ENCODE data around the gene PNPLA3.
A peak's percentile ranks its signal among the peaks of the same experiment; 100 is the strongest.
"Not testable (repeated sequence)": the region's sequence is repeated elsewhere in the genome, so short reads cannot be mapped to it uniquely, and the experiment has no call there.

PNPLA3 gene

DNA sequence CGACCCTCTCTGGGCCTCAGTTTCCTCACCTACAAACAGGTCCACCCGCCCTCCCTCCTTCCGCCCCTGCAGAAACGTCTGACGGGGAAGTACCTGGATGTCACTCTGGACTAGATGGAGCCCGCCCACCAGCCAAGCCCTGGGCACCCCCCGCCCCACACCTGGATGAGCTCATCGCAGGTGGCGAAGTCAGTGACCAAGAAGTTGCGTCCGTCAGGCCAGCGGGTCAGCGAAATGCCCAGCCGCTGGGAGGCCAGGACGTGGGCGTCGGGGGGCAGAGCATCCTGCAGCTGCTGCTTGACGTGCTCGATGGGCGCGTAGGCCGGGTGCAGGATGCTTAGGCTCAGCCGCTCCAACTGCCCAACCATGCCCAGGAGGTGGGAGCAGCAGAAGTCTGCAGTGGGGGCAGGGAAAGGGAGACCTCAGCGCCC lies 32.7 kb upstream of the PNPLA3 start:
- Histone ChIP-seq H3K27ac (ENCODE audit: low read length) (no peak overlapping the region), H3K27me3 (ENCODE audit: control insufficient read depth in 1 of 2, insufficient read depth in 2 of 2, low read length in 2 of 2) (peaks cover 46 to 53% of the 10 kb centered on the region in 2 donors), H3K9me3 (ENCODE audit: control insufficient read depth in 2 of 2, low read length in 2 of 2) (no peaks in the 10 kb centered on the region), H3K36me3 (ENCODE audit: control insufficient read depth in 2 of 2, insufficient read depth in 2 of 2, low read length in 2 of 2) (no peaks in the 10 kb centered on the region), H3K9ac (ENCODE audit: low read length in 2 of 2) (no peak overlapping the region), H3K4me3 (ENCODE audit: low read length in 2 of 2) (peak overlapping the region in 1 of 2 donors; percentile 29), H3K4me1 (ENCODE audit: control insufficient read depth, insufficient read depth, low read length) (peaks cover 9% of the 10 kb centered on the region)

DNA sequence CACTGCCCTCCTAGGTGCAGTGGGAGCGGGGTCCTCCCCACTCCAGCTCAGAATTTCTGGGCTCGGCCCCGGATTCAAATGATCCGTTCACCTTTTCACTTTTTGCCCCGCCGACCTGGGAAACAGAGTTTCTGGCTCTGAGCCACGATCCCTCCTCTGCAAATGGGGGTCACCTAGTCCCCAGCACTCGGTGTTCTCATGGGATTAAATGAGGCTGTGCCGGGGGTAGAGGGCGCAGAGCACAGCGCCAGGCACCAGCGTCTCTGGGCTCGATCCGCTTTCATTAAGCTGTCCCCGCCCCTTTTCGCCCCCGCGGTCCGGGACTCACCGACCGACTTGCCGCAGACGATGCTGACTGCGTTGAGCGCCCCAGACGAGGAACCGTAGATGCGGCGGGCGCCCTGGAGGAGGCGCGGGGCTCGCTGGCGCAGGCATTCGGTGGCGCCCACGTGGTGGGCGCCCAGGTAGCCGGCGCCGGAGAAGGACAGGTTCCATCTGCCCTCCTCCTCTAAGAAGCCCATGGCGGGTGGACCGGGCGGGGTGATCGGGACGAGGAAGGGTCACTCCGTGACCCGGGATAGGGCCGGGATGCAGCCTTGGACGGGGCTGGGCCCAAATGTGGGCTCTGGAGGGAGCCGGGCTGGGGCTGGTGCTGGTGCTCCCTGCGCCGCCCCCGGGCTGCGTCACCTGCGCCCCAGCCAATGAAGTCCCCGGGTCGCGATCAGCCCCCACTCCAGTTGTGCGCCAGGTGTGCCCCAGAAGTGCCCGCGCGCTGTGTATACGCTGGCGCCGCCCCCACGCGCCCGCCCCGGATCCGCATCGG lies 32.0 kb upstream of the PNPLA3 start, which contains the start of gene PNPLA5:
Gene PNPLA5 (minus strand): TSS at position 654 of the 823 bp plus-strand sequence. CDS start 133 bp downstream, at position 521.
- Histone ChIP-seq H3K27ac (ENCODE audit: low read length) (no peak within 1 kb of the TSS), H3K9ac (ENCODE audit: low read length in 2 of 2) (no peak within 1 kb of the TSS), H3K4me1 (ENCODE audit: control insufficient read depth, insufficient read depth, low read length) (peaks cover 9% of the 10 kb centered on the region), H3K9me3 (ENCODE audit: control insufficient read depth in 2 of 2, low read length in 2 of 2) (no peaks in the 10 kb centered on the region), H3K27me3 (ENCODE audit: control insufficient read depth in 1 of 2, insufficient read depth in 2 of 2, low read length in 2 of 2) (peaks cover 46 to 52% of the 10 kb centered on the region in 2 donors), H3K4me3 (ENCODE audit: low read length in 2 of 2) (peak within 1 kb of the TSS in 1 of 2 donors; percentile 29), H3K36me3 (ENCODE audit: control insufficient read depth in 2 of 2, insufficient read depth in 2 of 2, low read length in 2 of 2) (no peaks in the 10 kb centered on the region)

DNA sequence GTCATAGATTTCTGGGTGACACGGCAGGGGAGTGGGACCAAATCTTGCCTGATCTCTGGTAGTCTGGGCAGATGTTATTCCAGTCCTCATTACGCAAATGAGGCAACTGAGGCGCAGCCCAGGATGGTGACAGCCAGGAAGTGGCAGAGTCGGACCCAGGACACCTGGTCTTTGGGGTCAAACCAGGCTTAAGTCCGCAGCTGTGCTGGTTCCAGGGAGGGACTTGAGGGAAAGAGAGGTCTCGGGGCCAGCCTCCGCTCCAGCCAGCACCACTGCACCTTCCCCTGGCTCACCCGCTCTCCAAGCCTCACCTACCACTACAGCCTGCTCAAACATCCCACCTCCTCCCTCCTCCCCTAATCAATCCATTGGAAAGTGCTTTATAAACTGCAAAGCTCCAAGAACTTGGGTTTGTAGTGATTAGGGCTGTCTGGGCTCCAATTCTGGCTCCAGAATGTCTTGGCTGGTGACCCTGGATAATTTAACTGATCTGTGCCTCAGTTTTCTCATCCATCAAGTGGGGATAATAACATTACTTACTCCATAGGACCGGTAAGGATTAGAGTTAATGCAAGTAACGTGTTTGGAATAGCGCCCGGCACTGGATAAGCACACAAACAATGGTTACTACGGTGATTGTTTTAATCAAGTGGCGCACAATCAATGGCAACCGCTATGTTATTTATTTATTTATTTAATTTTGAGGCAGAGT lies 31.3 kb upstream of the PNPLA3 start:
- H3K4me3 ChIP-seq (ENCODE audit: low read length in 2 of 2), result no peak overlapping the region
- peaks cover 46 to 48% of the 10 kb centered on the region in 2 donors for H3K27me3 ChIP-seq (ENCODE audit: control insufficient read depth in 1 of 2, insufficient read depth in 2 of 2, low read length in 2 of 2)
- H3K9ac ChIP-seq (ENCODE audit: low read length in 2 of 2), result no peak overlapping the region
- H3K27ac ChIP-seq (ENCODE audit: low read length), result no peak overlapping the region
- peaks cover 9% of the 10 kb centered on the region for H3K4me1 ChIP-seq (ENCODE audit: control insufficient read depth, insufficient read depth, low read length)
- no peaks in the 10 kb centered on the region for H3K36me3 ChIP-seq (ENCODE audit: control insufficient read depth in 2 of 2, insufficient read depth in 2 of 2, low read length in 2 of 2)
- no peaks in the 10 kb centered on the region for H3K9me3 ChIP-seq (ENCODE audit: control insufficient read depth in 2 of 2, low read length in 2 of 2)

DNA sequence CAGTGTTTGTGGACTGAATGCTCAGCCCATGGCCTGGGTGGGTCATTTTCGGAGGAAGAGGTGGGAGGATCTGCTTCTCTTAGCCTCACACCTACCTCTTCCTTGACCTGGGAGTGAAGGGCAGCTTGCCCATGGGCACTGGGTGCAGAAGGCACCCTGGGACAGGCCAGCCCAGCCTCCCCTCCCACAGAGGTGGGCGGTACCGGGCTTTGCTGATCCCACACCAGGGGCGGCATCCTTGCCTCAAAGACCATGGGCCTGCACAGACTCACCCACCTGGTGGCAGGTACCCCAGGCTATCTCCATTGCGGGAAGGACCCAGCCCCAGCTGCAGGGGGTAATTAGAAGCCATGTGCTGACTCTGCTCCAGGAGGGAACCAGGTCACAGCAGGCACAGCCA lies 30.3 kb upstream of the PNPLA3 start:
- Histone ChIP-seq H3K4me3 (ENCODE audit: low read length in 2 of 2) (no peak overlapping the region), H3K36me3 (ENCODE audit: control insufficient read depth in 2 of 2, insufficient read depth in 2 of 2, low read length in 2 of 2) (no peaks in the 10 kb centered on the region), H3K9ac (ENCODE audit: low read length in 2 of 2) (no peak overlapping the region), H3K9me3 (ENCODE audit: control insufficient read depth in 2 of 2, low read length in 2 of 2) (no peaks in the 10 kb centered on the region), H3K27ac (ENCODE audit: low read length) (no peak overlapping the region), H3K4me1 (ENCODE audit: control insufficient read depth, insufficient read depth, low read length) (peaks cover 9% of the 10 kb centered on the region), H3K27me3 (ENCODE audit: control insufficient read depth in 1 of 2, insufficient read depth in 2 of 2, low read length in 2 of 2) (peaks cover 43 to 46% of the 10 kb centered on the region in 2 donors)

DNA sequence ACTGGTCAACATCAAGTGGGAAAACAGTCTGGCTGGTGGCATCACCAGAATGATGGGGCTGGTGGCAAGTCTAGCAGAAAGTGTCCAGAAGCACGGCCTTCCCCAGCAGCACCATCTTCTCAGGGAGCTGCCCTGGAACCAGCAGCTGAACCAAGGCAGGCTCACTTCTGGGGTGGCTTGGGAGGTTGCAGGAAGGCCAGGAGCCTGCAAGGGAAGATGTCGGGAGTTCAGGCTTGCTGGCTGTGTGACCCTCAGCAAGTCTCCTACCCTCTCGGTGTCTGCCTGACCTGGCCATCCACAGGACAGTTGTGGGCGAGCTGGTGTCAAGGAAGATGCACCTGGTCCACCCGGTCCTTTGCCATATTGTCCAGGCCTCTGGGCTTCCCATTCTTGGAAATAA lies 29.5 kb upstream of the PNPLA3 start:
- peaks cover 38 to 40% of the 10 kb centered on the region in 2 donors for H3K27me3 ChIP-seq (ENCODE audit: control insufficient read depth in 1 of 2, insufficient read depth in 2 of 2, low read length in 2 of 2)
- no peak overlapping the region for H3K27ac ChIP-seq (ENCODE audit: low read length)
- H3K4me3 ChIP-seq (ENCODE audit: low read length in 2 of 2), result no peak overlapping the region
- no peaks in the 10 kb centered on the region for H3K36me3 ChIP-seq (ENCODE audit: control insufficient read depth in 2 of 2, insufficient read depth in 2 of 2, low read length in 2 of 2)
- H3K9me3 ChIP-seq (ENCODE audit: control insufficient read depth in 2 of 2, low read length in 2 of 2), result no peaks in the 10 kb centered on the region
- H3K4me1 ChIP-seq (ENCODE audit: control insufficient read depth, insufficient read depth, low read length), result peaks cover 9% of the 10 kb centered on the region
- H3K9ac ChIP-seq (ENCODE audit: low read length in 2 of 2), result no peak overlapping the region

DNA sequence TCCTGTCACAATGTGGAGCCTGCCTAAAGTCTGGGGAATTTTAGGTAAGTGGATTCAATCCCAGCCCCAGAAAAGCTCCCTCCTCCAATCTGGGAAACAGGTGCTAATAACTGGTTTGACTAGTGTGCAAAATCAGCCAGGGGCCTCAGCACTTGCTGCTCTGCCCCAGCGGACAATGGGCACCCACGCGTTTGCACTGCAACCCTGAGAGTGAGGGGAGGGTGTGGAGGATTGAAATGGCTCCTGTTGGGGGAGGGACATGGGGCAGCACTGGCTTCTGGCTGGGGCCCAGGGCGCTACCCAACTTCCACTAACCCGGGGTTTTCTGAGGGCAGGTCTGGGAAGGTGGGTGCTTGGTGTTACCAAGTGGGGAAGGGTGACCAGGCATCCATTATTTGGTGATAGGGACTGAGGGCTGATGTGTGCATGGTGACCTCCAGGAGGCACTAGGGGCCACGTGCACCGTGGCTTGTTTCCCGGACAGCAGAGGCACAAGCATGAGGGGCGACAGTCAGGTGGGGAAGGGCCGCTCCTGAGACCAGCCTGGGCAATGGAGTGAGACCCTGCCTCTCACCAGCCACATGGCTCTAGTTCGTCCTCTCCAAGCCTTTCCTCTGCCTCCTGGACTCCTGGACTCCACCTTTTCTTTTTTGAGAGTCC lies 27.5 kb upstream of the PNPLA3 start:
- Histone ChIP-seq H3K4me3 (ENCODE audit: low read length in 2 of 2) (no peak overlapping the region), H3K9me3 (ENCODE audit: control insufficient read depth in 2 of 2, low read length in 2 of 2) (no peaks in the 10 kb centered on the region), H3K36me3 (ENCODE audit: control insufficient read depth in 2 of 2, insufficient read depth in 2 of 2, low read length in 2 of 2) (no peaks in the 10 kb centered on the region), H3K27me3 (ENCODE audit: control insufficient read depth in 1 of 2, insufficient read depth in 2 of 2, low read length in 2 of 2) (peaks cover 18 to 21% of the 10 kb centered on the region in 2 donors), H3K4me1 (ENCODE audit: control insufficient read depth, insufficient read depth, low read length) (peaks cover 9% of the 10 kb centered on the region), H3K9ac (ENCODE audit: low read length in 2 of 2) (no peak overlapping the region), H3K27ac (ENCODE audit: low read length) (no peak overlapping the region)

DNA sequence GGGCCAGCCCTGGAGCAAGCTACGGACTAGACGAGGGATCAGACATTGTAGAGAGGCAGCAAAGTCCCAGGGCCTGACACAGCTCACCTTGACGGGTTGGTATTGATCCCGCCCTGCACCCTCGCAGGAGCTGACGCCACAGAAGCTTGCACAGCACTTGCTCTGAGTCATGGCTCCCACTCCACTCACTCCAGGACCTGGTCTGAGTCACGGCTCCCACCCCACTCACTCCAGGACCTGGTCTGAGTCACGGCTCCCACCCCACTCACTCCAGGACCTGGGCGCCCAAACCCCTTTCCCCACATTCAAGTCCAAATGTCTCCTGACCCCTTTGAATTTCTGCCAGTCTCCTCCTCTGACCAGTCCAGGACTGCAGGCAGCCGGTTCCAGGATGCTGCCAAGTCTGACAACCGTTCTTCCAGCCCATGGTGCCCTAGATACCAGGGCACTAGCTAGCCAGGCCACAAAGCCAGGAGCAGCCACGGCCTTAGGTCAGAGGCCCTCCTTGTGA lies 25.8 kb upstream of the PNPLA3 start:
- Histone ChIP-seq H3K27ac (ENCODE audit: low read length) (no peak overlapping the region), H3K4me3 (ENCODE audit: low read length in 2 of 2) (no peak overlapping the region), H3K27me3 (ENCODE audit: control insufficient read depth in 1 of 2, insufficient read depth in 2 of 2, low read length in 2 of 2) (peaks cover 5 to 6% of the 10 kb centered on the region in 2 donors), H3K9me3 (ENCODE audit: control insufficient read depth in 2 of 2, low read length in 2 of 2) (no peaks in the 10 kb centered on the region), H3K36me3 (ENCODE audit: control insufficient read depth in 2 of 2, insufficient read depth in 2 of 2, low read length in 2 of 2) (no peaks in the 10 kb centered on the region), H3K4me1 (ENCODE audit: control insufficient read depth, insufficient read depth, low read length) (no peaks in the 10 kb centered on the region), H3K9ac (ENCODE audit: low read length in 2 of 2) (no peak overlapping the region)

DNA sequence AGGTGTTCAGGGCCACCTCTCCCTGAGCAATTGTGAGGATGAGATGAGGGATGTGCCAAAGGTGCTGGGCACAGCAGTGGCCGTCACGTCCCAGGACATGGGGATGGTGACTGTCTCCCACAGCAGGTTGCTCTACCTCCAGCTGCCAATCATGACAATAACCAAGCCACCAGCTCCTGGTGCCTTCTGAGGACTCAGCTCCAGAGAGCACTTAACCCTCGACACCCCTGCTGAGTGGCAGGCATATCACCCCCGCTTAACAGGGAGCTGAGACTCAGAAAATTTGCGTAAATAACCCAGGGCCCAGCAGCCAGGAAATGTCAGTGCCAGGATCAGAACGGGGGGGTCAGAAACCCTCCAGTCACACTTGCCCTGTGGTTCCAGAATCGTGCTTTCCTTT lies 23.4 kb upstream of the PNPLA3 start:
- Histone ChIP-seq H3K4me1 (ENCODE audit: control insufficient read depth, insufficient read depth, low read length) (no peaks in the 10 kb centered on the region), H3K27me3 (ENCODE audit: control insufficient read depth in 1 of 2, insufficient read depth in 2 of 2, low read length in 2 of 2) (peaks cover 4 to 5% of the 10 kb centered on the region in 2 donors), H3K27ac (ENCODE audit: low read length) (no peak overlapping the region), H3K36me3 (ENCODE audit: control insufficient read depth in 2 of 2, insufficient read depth in 2 of 2, low read length in 2 of 2) (no peaks in the 10 kb centered on the region), H3K4me3 (ENCODE audit: low read length in 2 of 2) (no peak overlapping the region), H3K9me3 (ENCODE audit: control insufficient read depth in 2 of 2, low read length in 2 of 2) (no peaks in the 10 kb centered on the region), H3K9ac (ENCODE audit: low read length in 2 of 2) (no peak overlapping the region)

DNA sequence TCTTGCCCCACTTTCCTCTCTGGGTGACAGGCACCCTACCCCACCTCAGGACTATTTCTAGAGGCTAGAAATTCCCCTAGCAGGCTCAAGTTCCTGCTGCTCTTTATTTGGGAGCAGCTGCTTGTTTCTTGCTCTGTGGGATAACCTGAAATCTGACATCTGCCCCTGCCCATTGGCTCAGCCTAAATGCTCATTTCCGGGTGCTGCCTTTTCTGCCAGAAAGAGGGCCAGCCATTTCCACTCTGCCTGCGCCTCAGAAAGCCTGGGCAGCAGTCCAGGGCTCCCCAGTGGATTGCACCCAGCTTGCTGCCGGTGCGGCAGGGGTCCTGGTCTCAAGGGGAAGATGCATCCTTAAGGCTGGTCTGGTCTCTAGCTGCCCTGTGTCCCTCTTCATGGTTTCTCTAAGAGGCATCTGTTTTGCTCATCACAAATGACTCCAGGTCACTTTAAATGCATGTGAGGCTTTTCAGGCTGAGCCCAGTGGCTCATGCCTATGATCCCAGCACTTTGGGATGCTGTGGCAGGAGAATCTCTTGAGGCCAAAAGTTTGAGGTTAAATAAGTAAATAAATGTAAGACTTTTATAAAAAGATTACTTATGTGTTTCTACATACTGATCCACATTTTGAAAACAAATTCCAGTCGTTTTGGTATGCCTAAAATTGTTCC lies 21.5 kb upstream of the PNPLA3 start:
- H3K27me3 ChIP-seq (ENCODE audit: control insufficient read depth in 1 of 2, insufficient read depth in 2 of 2, low read length in 2 of 2), result peaks cover 4% of the 10 kb centered on the region in 2 donors
- H3K36me3 ChIP-seq (ENCODE audit: control insufficient read depth in 2 of 2, insufficient read depth in 2 of 2, low read length in 2 of 2), result no peaks in the 10 kb centered on the region
- H3K9ac ChIP-seq (ENCODE audit: low read length in 2 of 2), result no peak overlapping the region
- H3K27ac ChIP-seq (ENCODE audit: low read length), result no peak overlapping the region
- no peaks in the 10 kb centered on the region for H3K9me3 ChIP-seq (ENCODE audit: control insufficient read depth in 2 of 2, low read length in 2 of 2)
- H3K4me1 ChIP-seq (ENCODE audit: control insufficient read depth, insufficient read depth, low read length), result no peaks in the 10 kb centered on the region
- H3K4me3 ChIP-seq (ENCODE audit: low read length in 2 of 2), result no peak overlapping the region

DNA sequence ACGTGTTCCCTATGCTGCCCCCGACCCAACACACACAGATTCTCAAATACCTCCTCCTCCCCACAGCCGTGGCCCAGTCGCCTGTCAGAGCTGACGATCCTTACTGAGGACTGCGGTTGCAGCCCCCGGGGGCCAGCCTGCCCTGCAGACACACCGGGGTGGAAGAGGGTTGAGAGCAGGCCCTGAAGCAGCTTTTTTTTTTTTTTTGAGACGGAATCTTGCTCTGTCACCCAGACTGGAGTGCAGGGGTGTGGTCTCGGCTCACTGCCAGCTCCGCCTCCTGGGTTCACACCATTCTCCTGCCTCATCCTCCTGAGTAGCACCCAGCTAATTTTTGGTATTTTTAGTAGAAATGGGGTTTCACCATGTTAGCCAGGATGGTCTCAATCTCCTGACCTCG lies 20.6 kb upstream of the PNPLA3 start:
- not testable (repeated sequence) for H3K27me3 ChIP-seq (ENCODE audit: control insufficient read depth in 1 of 2, insufficient read depth in 2 of 2, low read length in 2 of 2); H3K4me1 ChIP-seq (ENCODE audit: control insufficient read depth, insufficient read depth, low read length); H3K9ac ChIP-seq (ENCODE audit: low read length in 2 of 2); H3K9me3 ChIP-seq (ENCODE audit: control insufficient read depth in 2 of 2, low read length in 2 of 2); H3K4me3 ChIP-seq (ENCODE audit: low read length in 2 of 2); H3K27ac ChIP-seq (ENCODE audit: low read length); H3K36me3 ChIP-seq (ENCODE audit: control insufficient read depth in 2 of 2, insufficient read depth in 2 of 2, low read length in 2 of 2)

Measured in stomach smooth muscle (tissue), 2 donors.